GM12878 (cell line): Measurements from ENCODE around the gene NAV3. TPM values are rescaled to one million over a fixed set of nuclear protein-coding genes. Genes with fewer than 3 reads are reported as not detected.

ENCODE experiments used
- ATAC-seq: fragments of 200-7000 bp; cut with Tn5 transposase; 3 replicates; pipeline ENCODE4 v1.9.1; 2020; ENCODE audit warnings: mild to moderate bottlenecking, moderate library complexity
- BruUV-seq: library from RNA; stranded (reverse); fragments of 400-500 nt; replicated peaks from 2 replicates; lab custom pipeline; 2021; lab: Mats Ljungman, UMichigan
- CTCF ChIA-PET: fragments of 300-600 bp; sonication (Branson Sonifier 250); formaldehyde crosslinking; extraction: SDS; loops from one replicate; lab custom pipeline; 2021; ENCODE audit warnings: inconsistent platforms; lab: Yijun Ruan, JAX
- POLR2A ChIA-PET: fragments of 350-600 bp; formaldehyde crosslinking; extraction: SDS; loops from one replicate; lab custom pipeline; 2021; ENCODE audit warnings: inconsistent platforms; lab: Charles Lee
- RAD21 ChIA-PET: fragments of 300-600 bp; sonication (Branson Sonifier 250); formaldehyde crosslinking; loops from one replicate; lab custom pipeline; 2023; ENCODE audit warnings: antibody characterized with exemption; ENCODE audit not compliant: unreplicated experiment; lab: Charles Lee
- SMC1A ChIA-PET: fragments of 300-600 bp; sonication (Branson Sonifier 250); formaldehyde crosslinking; loops from one replicate; lab custom pipeline; 2023; ENCODE audit not compliant: unreplicated experiment, uncharacterized antibody; lab: Charles Lee
- DNase-seq: peaks from one replicate; pipeline ENCODE4 v3.0.0-alpha.2; 2011; ENCODE audit warnings: low read depth, low spot score
- FAIRE-seq: peaks from 3 replicates; lab custom pipeline; 2011; peaks lifted over from hg19 to GRCh38; lab: Jason Lieb, UNC
- H2AFZ ChIP-seq: 2 replicates; pipeline ENCODE4 v1.6.0; 2011; ENCODE audit warnings: low read depth, low read length, control low read depth; ENCODE audit not compliant: control insufficient read depth
- H3K27ac ChIP-seq: 2 replicates; pipeline ENCODE4 v1.5.1; 2011; ENCODE audit warnings: control low read depth; ENCODE audit not compliant: control insufficient read depth, insufficient read depth
- H3K27me3 ChIP-seq, 2 experiments: replicated peaks in 1 of 2; 2 replicates each; pipeline versions ENCODE4 v1.6.0 to v1.6.1; 2011; ENCODE audit warnings: low read length in 1 of 2; ENCODE audit not compliant: control insufficient read depth in 2 of 2, insufficient read depth in 2 of 2
- H3K36me3 ChIP-seq, 2 experiments: 2 replicates each; pipeline ENCODE4 v1.5.1; 2011; ENCODE audit warnings: low read length in 1 of 2; ENCODE audit not compliant: control insufficient read depth in 2 of 2, insufficient read depth in 2 of 2
- H3K4me1 ChIP-seq: 2 replicates; pipeline ENCODE4 v1.6.1; 2011; ENCODE audit warnings: mild to moderate bottlenecking, low read length, moderate library complexity, mixed read lengths; ENCODE audit not compliant: control insufficient read depth, insufficient read depth
- H3K4me2 ChIP-seq: 2 replicates; pipeline ENCODE4 v1.6.0; 2011; ENCODE audit warnings: control low read depth; ENCODE audit not compliant: control insufficient read depth, insufficient read depth
- H3K4me3 ChIP-seq: fragments of 200-600 bp; sonication (generic); 2 replicates; pipeline ENCODE4 v1.5.1; 2016
- H3K79me2 ChIP-seq: 2 replicates; pipeline ENCODE4 v1.6.0; 2011; ENCODE audit warnings: low read length; ENCODE audit not compliant: control insufficient read depth, insufficient read depth
- H3K9ac ChIP-seq: 2 replicates; pipeline ENCODE4 v1.8.0; 2011; ENCODE audit warnings: low read length, control low read depth, mixed read lengths; ENCODE audit not compliant: control insufficient read depth, insufficient read depth
- H3K9me3 ChIP-seq: replicated peaks from 3 replicates; pipeline ENCODE4 v1.5.1; 2011; ENCODE audit warnings: mild to moderate bottlenecking, low read length; ENCODE audit not compliant: control insufficient read depth, insufficient read depth
- H4K20me1 ChIP-seq: 2 replicates; pipeline ENCODE4 v1.6.0; 2011; ENCODE audit not compliant: control insufficient read depth, insufficient read depth
- BHLHE40 ChIP-seq, 2 experiments: fragments of 450-650 bp in 1 of 2; IDR thresholded peaks; 2 replicates each; pipeline ENCODE4 v1.6.1; 2011 to 2017; ENCODE audit warnings: low read depth in 2 of 2, borderline replicate concordance in 1 of 2, improper control_type of control experiment in 1 of 2, low read length in 1 of 2, mild to moderate bottlenecking in 1 of 2
- IKZF1 ChIP-seq: fragments of 450-650 bp; conservative IDR thresholded peaks from 2 replicates; pipeline ENCODE4 v1.6.1; 2017; ENCODE audit warnings: antibody characterized with exemption, mild to moderate bottlenecking
- RELA ChIP-seq: fragments of 450-650 bp; IDR thresholded peaks from 2 replicates; pipeline ENCODE4 v1.8.0; 2014; ENCODE audit warnings: borderline replicate concordance; ENCODE audit not compliant: partially characterized antibody
- SMAD1 ChIP-seq: fragments of 450-650 bp; IDR thresholded peaks from 2 replicates; pipeline ENCODE4 v1.6.1; 2018; ENCODE audit warnings: mild to moderate bottlenecking, low read depth; ENCODE audit not compliant: partially characterized antibody
- SP1 ChIP-seq: IDR thresholded peaks from one replicate; pipeline ENCODE4 v1.6.1; 2011; ENCODE audit warnings: low read depth, low read length
- SUZ12 ChIP-seq: fragments of 200-600 bp; sonication (generic); IDR thresholded peaks from one replicate; pipeline ENCODE4 v1.6.1; 2018; ENCODE audit warnings: antibody characterized with exemption, mild to moderate bottlenecking; ENCODE audit not compliant: unreplicated experiment
- ZNF217 ChIP-seq: fragments of 450-650 bp; IDR thresholded peaks from 2 replicates; pipeline ENCODE4 v1.6.1; 2017; ENCODE audit warnings: antibody characterized with exemption, mild to moderate bottlenecking
- WGBS: methylation state at CpG from one replicate; pipeline ENCODE4 v1.1.6; 2016; ENCODE audit warnings: low lambda C conversion rate; ENCODE audit not compliant: insufficient replicate concordance, insufficient coverage; ENCODE audit errors: missing lambda C conversion rate; 5-methylcytosine and 5-hydroxymethylcytosine counted together
- in situ Hi-C: fragments of 300-500 bp; cut with MboI; formaldehyde crosslinking; loops from 9 replicates; pipeline ENCODE4 v1.14.3; 2018; ENCODE audit warnings: mixed read lengths
- intact Hi-C: fragments of 100-400 bp; cut with micrococcal nuclease; formaldehyde crosslinking; loops from one replicate; pipeline ENCODE4 v1.14.2; 2022; ENCODE audit not compliant: unreplicated experiment
- polyA plus RNA-seq, 11 experiments: library from polyadenylated mRNA; depleted of rRNA in 4 of 11; unstranded in 6 of 11; stranded (reverse) in 5 of 11; fragments of >200 nt; fragmentation: Nextera tagmentation in 4 of 11; fragmentation: Illumina TruSeq in 1 of 11; extraction: Ambion mirVana in 4 of 11; extraction: Trizol in 1 of 11; gene quantifications; 1 replicate in 1 of 11; 2 replicates in 10 of 11; pipeline versions ENCODE4 v1.2.1 to v1.2.3, GENCODE V29; 2011 to 2016; ENCODE audit warnings: inconsistent platforms in 2 of 11, missing spikeins in 2 of 11, low read depth in 1 of 11
- total RNA-seq, 4 experiments: library from RNA; depleted of rRNA in 3 of 4; stranded (reverse); fragments of >200 nt in 3 of 4; fragmentation: Illumina TruSeq in 1 of 4; extraction: Trizol in 1 of 4; gene quantifications; 2 replicates each; pipeline versions ENCODE4 v1.2.1 to v1.2.3, GENCODE V29; 2013 to 2021
- TF ChIP-seq, protein P1 (sequence below): IDR thresholded peaks from 2 replicates; pipeline ENCODE4 v1.6.1; 2011; ENCODE audit warnings: borderline replicate concordance, low read depth, mild to moderate bottlenecking, moderate library complexity, mixed read lengths, low read length; ENCODE audit not compliant: insufficient read depth; ENCODE audit errors: extremely low read length
- TF ChIP-seq, protein P2 (sequence below): fragments of 450-650 bp; IDR thresholded peaks from 2 replicates; pipeline ENCODE4 v1.6.1; 2017; ENCODE audit warnings: mild to moderate bottlenecking, moderate library complexity

NAV3 gene
- total and polyA plus RNA-seq, 10 of the 15 experiments (the other 5 are each of a cell fraction or from before 2014, with no cell fraction given): 0.05 to 0.51 (median 0.22) TPM; not detected in 1

- no peaks in the 10 kb centered on the region for H3K4me1 ChIP-seq
- TF ChIP-seq SP1 (no peak), IKZF1 (no peak), BHLHE40 (IDR thresholded peaks at IDR 0.05; ENCODE audit: borderline replicate concordance in 1 of 2, low read depth in 2 of 2, low read length in 1 of 2) (no peak), SMAD1 (no peak), RELA (no peak), SUZ12 (no peak), ZNF217 (no peak)
- TF ChIP-seq, protein P1, sequence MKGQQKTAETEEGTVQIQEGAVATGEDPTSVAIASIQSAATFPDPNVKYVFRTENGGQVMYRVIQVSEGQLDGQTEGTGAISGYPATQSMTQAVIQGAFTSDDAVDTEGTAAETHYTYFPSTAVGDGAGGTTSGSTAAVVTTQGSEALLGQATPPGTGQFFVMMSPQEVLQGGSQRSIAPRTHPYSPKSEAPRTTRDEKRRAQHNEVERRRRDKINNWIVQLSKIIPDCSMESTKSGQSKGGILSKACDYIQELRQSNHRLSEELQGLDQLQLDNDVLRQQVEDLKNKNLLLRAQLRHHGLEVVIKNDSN: no peak
- TF ChIP-seq, protein P2, sequence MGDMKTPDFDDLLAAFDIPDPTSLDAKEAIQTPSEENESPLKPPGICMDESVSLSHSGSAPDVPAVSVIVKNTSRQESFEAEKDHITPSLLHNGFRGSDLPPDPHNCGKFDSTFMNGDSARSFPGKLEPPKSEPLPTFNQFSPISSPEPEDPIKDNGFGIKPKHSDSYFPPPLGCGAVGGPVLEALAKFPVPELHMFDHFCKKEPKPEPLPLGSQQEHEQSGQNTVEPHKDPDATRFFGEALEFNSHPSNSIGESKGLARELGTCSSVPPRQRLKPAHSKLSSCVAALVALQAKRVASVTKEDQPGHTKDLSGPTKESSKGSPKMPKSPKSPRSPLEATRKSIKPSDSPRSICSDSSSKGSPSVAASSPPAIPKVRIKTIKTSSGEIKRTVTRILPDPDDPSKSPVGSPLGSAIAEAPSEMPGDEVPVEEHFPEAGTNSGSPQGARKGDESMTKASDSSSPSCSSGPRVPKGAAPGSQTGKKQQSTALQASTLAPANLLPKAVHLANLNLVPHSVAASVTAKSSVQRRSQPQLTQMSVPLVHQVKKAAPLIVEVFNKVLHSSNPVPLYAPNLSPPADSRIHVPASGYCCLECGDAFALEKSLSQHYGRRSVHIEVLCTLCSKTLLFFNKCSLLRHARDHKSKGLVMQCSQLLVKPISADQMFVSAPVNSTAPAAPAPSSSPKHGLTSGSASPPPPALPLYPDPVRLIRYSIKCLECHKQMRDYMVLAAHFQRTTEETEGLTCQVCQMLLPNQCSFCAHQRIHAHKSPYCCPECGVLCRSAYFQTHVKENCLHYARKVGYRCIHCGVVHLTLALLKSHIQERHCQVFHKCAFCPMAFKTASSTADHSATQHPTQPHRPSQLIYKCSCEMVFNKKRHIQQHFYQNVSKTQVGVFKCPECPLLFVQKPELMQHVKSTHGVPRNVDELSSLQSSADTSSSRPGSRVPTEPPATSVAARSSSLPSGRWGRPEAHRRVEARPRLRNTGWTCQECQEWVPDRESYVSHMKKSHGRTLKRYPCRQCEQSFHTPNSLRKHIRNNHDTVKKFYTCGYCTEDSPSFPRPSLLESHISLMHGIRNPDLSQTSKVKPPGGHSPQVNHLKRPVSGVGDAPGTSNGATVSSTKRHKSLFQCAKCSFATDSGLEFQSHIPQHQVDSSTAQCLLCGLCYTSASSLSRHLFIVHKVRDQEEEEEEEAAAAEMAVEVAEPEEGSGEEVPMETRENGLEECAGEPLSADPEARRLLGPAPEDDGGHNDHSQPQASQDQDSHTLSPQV: no peak
- TF ChIP-seq, all 136 proteins: peak for 0
- intact Hi-C loops: no loop called here
- RAD21 ChIA-PET: no interaction called here
- no peak overlapping the region for H3K9ac ChIP-seq
- in situ Hi-C loops: no loop called here
- no peak for DNase-seq
- POLR2A ChIA-PET: no interaction called here
- no peaks in the 10 kb centered on the region for H4K20me1 ChIP-seq
- no peaks in the 10 kb centered on the region for H3K27me3 ChIP-seq
- BruUV-seq: no TSS peak
- FAIRE-seq: no peak
- no peaks in the 10 kb centered on the region for H3K36me3 ChIP-seq
- H3K79me2 ChIP-seq: no peaks in the 10 kb centered on the region
- no peak overlapping the region for H3K4me3 ChIP-seq
- H2AFZ ChIP-seq: no peak overlapping the region
- no peaks in the 10 kb centered on the region for H3K9me3 ChIP-seq
- 17% methylated on average over 1 of the region's 1 CpG for WGBS
- no peak overlapping the region for H3K4me2 ChIP-seq
- CTCF ChIA-PET: interaction anchor here (2.2 kb wide), 1 partner anchor 9 kb away, joined by 7 read pairs; no protein-coding TSS in a partner anchor
- SMC1A ChIA-PET: no interaction called here
- no peak overlapping the region for H3K27ac ChIP-seq
- no peak for ATAC-seq
Measured at GRCh38 chr12:77888611-77889010, 57.9 kb downstream of the NAV3 start.
